GM06990 (cell line): ENCODE results near the gene PNPLA1.

Source experiments
- DNase-seq: peaks from one replicate; pipeline ENCODE4 v3.0.0-alpha.2; 2011; ENCODE audit not compliant: insufficient read length; ENCODE audit errors: extremely low read depth
- H3K27me3 ChIP-seq: replicated peaks from 2 replicates; pipeline ENCODE4 v1.6.0; 2011; ENCODE audit warnings: low read length; ENCODE audit not compliant: control insufficient read depth, insufficient read depth
- H3K36me3 ChIP-seq: 2 replicates; pipeline ENCODE4 v1.5.1; 2011; ENCODE audit warnings: low read length; ENCODE audit not compliant: control insufficient read depth, insufficient read depth
- H3K4me3 ChIP-seq: replicated peaks from 2 replicates; pipeline ENCODE4 v1.5.1; 2011; ENCODE audit warnings: low read depth, mild to moderate bottlenecking, control low read depth, low read length
- TF ChIP-seq, protein P1 (sequence below): IDR thresholded peaks from 2 replicates; pipeline ENCODE4 v1.5.1; 2011; ENCODE audit warnings: low read length, control low read depth, mild to moderate bottlenecking, inconsistent platforms; ENCODE audit not compliant: insufficient read depth, poor library complexity, severe bottlenecking

The PNPLA1 gene

DNA sequence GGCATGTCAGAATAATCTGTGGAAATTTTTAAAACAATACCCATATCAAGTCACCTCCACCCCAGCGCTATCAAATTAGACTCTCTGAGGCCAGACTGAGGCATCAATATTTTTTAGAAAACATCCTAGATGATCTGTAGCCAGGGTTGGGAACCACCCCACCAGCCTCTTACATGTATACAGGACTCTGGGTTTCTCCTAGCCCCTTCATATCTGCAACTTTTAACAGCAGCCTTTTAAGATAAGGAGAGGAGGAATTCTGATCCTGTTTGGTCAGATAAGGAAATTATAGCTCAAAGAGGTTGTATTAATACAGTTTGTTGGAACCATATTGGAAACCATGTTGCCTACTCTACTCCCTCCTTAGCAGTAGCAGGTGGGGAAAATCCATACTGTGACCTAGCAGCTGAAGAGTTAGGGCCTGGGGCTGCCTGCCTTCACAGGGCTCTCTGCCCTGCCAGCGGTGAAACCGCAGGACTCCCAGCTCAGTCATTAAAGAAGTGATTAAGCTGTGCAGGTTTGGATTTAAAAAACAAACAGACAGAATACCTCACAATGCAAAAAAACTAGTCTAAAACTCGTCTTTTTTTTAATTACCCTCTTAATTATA, 43.3 kb upstream of the PNPLA1 start:
- H3K27me3 ChIP-seq = no peaks in the 10 kb centered on the region
- no peak for DNase-seq
- H3K4me3 ChIP-seq = no peak overlapping the region
- peaks cover 15% of the 10 kb centered on the region for H3K36me3 ChIP-seq
- TF ChIP-seq, protein P1, sequence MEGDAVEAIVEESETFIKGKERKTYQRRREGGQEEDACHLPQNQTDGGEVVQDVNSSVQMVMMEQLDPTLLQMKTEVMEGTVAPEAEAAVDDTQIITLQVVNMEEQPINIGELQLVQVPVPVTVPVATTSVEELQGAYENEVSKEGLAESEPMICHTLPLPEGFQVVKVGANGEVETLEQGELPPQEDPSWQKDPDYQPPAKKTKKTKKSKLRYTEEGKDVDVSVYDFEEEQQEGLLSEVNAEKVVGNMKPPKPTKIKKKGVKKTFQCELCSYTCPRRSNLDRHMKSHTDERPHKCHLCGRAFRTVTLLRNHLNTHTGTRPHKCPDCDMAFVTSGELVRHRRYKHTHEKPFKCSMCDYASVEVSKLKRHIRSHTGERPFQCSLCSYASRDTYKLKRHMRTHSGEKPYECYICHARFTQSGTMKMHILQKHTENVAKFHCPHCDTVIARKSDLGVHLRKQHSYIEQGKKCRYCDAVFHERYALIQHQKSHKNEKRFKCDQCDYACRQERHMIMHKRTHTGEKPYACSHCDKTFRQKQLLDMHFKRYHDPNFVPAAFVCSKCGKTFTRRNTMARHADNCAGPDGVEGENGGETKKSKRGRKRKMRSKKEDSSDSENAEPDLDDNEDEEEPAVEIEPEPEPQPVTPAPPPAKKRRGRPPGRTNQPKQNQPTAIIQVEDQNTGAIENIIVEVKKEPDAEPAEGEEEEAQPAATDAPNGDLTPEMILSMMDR = no peak

DNA sequence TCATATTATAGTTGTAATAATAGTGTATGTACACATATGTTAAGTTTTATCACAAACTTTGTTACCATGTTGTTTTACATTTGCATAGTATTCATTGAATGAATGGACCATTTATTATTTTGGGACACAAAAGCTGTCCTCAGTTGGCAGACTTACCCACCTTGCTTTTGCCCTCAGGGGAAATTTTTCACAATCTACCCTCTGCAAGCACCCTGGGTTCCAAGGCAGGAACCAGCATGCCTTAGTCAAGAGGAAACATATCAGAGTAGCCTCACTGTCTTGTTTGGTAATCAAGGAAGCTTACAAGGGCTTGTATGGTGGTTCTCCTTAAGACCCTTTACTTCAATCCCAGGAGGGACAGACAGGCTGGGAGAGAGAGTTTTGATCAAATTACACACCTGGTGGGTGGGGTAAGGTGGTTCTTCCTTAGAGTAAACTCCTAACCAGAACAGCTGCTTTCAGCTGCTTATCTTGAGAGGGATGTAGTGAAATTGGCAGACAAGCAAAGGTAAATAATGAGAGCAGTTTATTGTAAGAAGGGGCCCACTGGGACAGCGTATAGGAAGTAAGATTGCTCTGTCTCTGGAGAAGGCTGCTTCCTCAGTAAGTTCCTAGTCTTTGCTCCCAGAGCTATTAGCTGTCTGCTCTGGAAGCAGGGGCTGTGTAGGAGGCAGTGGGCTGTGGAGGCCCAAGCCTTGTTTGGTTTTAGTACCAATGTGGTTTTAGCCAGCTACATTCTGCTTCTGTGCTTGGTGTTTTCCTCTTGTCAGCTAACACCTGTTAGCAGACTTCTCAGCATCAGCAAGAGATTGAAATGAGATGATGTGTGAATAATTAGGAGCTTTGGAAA, 42.3 kb upstream of the PNPLA1 start:
- H3K27me3 ChIP-seq = no peaks in the 10 kb centered on the region
- DNase-seq = no peak
- H3K36me3 ChIP-seq = peaks cover 12% of the 10 kb centered on the region
- TF ChIP-seq, protein P1 = no peak
- no peak overlapping the region for H3K4me3 ChIP-seq

DNA sequence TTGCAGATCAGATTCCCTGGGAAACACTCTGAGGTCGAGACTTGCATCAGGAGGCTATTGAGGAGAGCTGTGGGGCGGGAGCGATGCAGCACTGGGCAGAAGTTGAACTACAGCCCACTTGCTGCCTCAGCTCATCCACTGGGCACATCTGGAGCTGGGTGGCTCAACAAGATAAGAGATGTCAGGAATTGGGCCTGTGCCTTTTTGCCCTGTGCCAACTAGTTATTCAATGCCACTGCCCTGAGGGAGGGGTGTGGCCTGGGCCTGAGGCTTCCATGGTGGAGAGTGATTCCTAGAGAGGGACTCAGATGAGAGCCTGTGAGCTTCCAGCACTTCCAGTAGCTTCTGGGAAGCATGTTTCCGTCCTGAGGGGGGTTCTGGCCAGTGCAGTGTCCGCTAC, 40.6 kb upstream of the PNPLA1 start:
- TF ChIP-seq, protein P1 = no peak
- no peak for DNase-seq
- no peaks in the 10 kb centered on the region for H3K27me3 ChIP-seq
- H3K36me3 ChIP-seq = peaks cover 12% of the 10 kb centered on the region
- no peak overlapping the region for H3K4me3 ChIP-seq

- Histone ChIP-seq H3K27me3 (no peaks in the 10 kb centered on the region), H3K4me3 (no peak overlapping the region), H3K36me3 (peaks cover 10% of the 10 kb centered on the region)
- TF ChIP-seq, protein P1 = no peak
- no peak for DNase-seq
These were observed 39.5 kb upstream of the PNPLA1 start for GRCh38 chr6:36230371-36230770.

- TF ChIP-seq, protein P1 = no peak
- no peak for DNase-seq
- Histone ChIP-seq H3K27me3 (no peaks in the 10 kb centered on the region), H3K4me3 (no peak overlapping the region), H3K36me3 (peaks cover 10% of the 10 kb centered on the region)
These were observed 37.7 kb upstream of the PNPLA1 start for GRCh38 chr6:36232172-36232571.
